A549 treated with CpdA at 1 μM for 4 hours (cell line): Measurements from ENCODE around the gene PEMT. TPM values are rescaled to one million over a fixed set of nuclear protein-coding genes. Genes with fewer than 3 reads are reported as not detected.

Experiments
- total RNA-seq: library from RNA; stranded (reverse); fragments of 200-300 nt; extraction: Qiagen RNA extraction; gene quantifications from 5 replicates; pipeline ENCODE4 v1.2.3, GENCODE V29; 2022; ENCODE audit warnings: low read depth

The PEMT gene, protein sequence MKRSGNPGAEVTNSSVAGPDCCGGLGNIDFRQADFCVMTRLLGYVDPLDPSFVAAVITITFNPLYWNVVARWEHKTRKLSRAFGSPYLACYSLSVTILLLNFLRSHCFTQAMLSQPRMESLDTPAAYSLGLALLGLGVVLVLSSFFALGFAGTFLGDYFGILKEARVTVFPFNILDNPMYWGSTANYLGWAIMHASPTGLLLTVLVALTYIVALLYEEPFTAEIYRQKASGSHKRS
- 46.8 to 68.6 TPM (median 66.1 TPM) in 5 replicates for total RNA-seq

DNA sequence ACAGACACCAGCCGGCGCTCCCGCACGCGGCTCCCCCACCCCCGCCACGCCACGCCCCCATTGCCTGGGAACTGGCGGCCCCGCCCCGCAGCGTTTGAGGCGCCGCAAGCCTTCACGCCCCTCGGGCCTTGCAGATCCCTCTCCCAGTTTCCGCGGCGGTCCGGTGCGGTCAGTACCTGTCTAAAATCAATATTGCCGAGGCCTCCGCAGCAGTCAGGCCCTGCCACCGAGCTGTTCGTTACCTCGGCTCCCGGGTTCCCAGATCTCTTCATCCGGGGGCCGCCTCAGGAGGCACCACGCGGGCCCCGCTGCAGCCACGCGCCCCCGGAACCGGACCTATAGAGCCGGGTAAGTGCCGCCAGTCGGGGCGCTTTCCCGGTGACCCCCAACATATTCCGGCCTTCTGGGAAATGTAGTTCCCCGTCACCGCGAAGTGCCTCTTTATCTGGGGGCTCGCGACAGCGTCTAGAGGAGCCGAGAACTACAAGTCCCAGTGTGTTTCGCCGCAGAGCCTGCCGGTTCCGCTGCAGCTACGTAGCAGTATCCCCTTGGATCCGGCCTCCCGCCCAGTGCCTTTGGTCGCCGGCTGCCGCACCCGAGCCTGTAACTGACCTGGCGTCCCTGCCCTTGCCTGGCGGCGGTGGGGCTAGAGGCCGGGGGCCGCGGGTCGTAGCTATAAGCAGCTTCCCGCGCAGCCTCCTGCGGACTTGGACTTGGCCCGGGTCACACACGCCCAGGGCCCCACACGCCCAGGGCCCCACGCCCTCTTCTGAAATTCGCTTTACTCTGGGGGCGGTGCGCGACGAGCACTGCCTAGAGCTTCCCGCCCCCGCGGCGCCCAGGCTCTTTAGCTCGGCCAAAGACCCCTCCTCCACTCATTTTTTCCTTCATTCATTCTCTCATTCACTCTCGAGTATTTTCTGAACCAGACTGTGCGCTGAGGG lies at the start of gene PEMT:
Gene PEMT (minus strand): TSS at position 354 of the 944 bp plus-strand sequence. CDS start 82 bp downstream, at position 272.

DNA sequence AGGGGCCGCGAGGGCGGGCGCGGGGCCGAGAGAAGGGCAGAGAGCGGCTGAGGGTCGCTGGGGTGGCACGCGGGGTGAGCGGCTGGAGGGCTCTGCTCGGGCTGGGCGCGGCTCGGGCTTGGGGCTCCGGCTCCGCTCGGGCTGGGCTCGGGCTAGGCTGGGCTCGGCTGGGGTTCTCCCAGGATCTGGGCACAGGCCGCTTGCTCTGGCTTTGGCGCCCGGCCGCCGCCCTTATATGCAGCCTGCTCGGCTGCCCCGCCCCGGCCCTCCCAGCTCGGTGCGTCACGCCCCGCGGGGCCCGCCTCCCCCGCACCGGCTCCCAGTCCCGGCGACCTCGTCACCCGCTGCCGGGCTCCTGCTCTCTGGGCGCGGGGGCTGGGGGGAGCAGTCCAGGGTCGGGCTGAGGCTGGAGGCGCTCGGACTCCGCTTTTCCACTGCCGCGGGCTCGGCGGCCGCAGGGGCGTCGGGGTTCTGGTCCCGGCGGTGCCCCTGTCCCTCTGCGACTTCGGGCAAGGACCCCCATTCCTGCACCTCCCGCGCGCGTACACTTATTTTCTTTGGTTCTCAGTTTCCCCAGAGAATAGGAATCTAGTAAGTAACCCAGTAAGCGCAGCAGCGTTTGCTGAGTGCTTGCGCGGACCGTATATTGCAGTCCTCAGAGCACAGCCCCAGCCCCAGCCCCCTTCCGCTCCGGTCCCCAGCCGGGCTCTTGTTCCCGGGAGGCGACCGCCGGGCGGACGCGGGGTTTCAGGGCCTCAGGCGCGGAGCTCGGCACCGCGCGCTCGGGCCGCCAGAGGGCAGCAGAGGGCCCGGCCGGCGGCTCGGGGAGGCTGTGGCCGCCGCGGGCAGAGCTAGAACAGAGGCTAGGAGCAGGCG lies 95.1 kb downstream of the PEMT start, which contains the start of gene RASD1:
Gene RASD1 (minus strand): TSS at position 207 of the 876 bp plus-strand sequence. CDS start 214 bp downstream, outside the sequence.

DNA sequence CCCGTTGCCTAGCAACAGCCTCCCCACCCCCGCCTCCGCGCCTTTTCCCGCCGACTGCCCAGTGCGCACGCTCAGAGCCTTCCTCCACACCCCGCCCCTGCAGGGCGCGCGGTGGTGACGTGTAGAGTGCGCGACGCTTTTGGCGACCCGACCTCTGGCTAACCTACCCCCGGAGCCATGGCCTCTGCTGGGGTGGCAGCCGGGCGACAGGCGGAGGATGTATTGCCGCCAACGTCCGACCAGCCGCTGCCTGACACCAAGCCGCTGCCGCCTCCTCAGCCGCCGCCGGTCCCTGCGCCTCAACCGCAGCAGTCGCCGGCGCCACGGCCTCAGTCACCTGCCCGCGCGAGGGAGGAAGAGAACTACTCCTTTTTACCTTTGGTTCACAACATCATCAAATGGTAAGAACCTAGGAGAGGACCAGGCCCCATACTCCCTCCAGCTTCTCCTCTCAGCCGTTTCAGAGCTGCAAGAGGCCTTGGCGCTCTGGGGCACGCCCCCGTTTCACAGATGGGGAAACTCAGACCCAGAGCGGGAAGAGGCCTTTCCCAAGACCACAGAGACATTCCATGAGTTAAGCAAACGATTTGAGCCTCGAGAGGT lies 114.5 kb downstream of the PEMT start, which contains the start of gene MED9:
Gene MED9 (plus strand): TSS at position 136 of the 603 bp plus-strand sequence. CDS start 42 bp downstream, at position 178.

Other genes with a start within 250 kb of the PEMT start
- 16.9 to 19.0 TPM (median 18.3 TPM) in 5 replicates for gene MED9, start 114.7 kb downstream of the PEMT start, total RNA-seq
- 0.37 to 1.1 TPM (median 0.89 TPM) in 5 replicates for gene RASD1, start 95.3 kb downstream of the PEMT start, total RNA-seq
- gene RAI1, start 89.8 kb upstream of the PEMT start, total RNA-seq: 28.9 to 43.7 TPM (median 38.1 TPM) in 5 replicates
- gene SREBF1, start 245.3 kb upstream of the PEMT start, total RNA-seq: 69.0 to 91.6 TPM (median 79.9 TPM) in 5 replicates